Erythroblast (primary cell): ENCODE measurements around the gene NTNG2.

Experiments used
- GATA1 ChIP-seq: IDR thresholded peaks from 2 replicates; pipeline ENCODE4 v1.6.1; 2011; ENCODE audit warnings: low read depth, mild to moderate bottlenecking, control low read depth, low read length, moderate library complexity
- POLR2A ChIP-seq: IDR thresholded peaks from 2 replicates; pipeline ENCODE4 v1.6.1; 2011; ENCODE audit warnings: mild to moderate bottlenecking, low read length

GRCh38 chr9:132209228-132209627 is 47.4 kb downstream of the NTNG2 start:
- TF ChIP-seq POLR2A (no peak), GATA1 (no peak)
